ENCODE results near the gene SLC12A7. TPM values are rescaled to one million over a fixed set of nuclear protein-coding genes. Genes with fewer than 3 reads are reported as not detected.

Gene SLC12A7
- total and polyA plus RNA-seq, 2 donors (not counting 1 experiment from before 2014, with no cell fraction given), result 2.9 to 23.9 TPM

DNA sequence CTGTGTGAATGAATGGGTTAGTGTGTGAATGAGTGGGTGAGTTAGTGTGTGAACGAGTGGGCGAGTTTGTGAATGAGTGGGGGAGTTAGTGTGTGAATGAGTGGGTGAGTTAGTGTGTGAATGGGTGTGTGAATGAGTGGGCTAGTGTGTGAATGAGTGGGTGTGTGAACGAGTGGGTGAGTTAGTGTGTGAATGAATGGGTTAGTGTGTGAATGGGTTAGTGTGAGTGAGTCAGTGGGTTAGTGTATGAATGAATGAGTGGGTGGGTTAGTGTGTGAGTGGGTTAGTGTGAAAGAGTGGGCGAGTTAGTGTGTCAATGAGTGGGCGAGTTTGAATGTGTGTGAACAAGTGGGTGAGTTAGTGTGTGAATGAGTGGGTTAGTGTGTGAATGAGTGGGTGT lies 67.7 kb downstream of the SLC12A7 start:
- TF ChIP-seq, protein P1, sequence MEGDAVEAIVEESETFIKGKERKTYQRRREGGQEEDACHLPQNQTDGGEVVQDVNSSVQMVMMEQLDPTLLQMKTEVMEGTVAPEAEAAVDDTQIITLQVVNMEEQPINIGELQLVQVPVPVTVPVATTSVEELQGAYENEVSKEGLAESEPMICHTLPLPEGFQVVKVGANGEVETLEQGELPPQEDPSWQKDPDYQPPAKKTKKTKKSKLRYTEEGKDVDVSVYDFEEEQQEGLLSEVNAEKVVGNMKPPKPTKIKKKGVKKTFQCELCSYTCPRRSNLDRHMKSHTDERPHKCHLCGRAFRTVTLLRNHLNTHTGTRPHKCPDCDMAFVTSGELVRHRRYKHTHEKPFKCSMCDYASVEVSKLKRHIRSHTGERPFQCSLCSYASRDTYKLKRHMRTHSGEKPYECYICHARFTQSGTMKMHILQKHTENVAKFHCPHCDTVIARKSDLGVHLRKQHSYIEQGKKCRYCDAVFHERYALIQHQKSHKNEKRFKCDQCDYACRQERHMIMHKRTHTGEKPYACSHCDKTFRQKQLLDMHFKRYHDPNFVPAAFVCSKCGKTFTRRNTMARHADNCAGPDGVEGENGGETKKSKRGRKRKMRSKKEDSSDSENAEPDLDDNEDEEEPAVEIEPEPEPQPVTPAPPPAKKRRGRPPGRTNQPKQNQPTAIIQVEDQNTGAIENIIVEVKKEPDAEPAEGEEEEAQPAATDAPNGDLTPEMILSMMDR (conservative IDR thresholded peaks at IDR 0.05 in 1 of 2, IDR thresholded peaks at IDR 0.05 in 1 of 2; ENCODE audit: low read depth in 1 of 2, low read length in 2 of 2), result no peak
- TF ChIP-seq EZH2 (IDR thresholded peaks at IDR 0.05; ENCODE audit: low read length, missing control alignments), result no peak
- Histone ChIP-seq H3K36me3 (ENCODE audit: control insufficient read depth, insufficient read depth, low read length) (no peaks in the 10 kb centered on the region), H3K4me3 (replicated peaks in 1 of 4; ENCODE audit: control extremely low read depth in 1 of 4, insufficient read depth in 1 of 4, low read depth in 3 of 4, low read length in 4 of 4) (no peak overlapping the region), H3K79me2 (ENCODE audit: control insufficient read depth, insufficient read depth, low read length) (no peaks in the 10 kb centered on the region), H2AFZ (ENCODE audit: low read length) (no peak overlapping the region), H3K9me3 (ENCODE audit: control insufficient read depth, insufficient read depth, low read depth, low read length) (no peaks in the 10 kb centered on the region), H3K27me3 (ENCODE audit: control insufficient read depth, insufficient read depth, low read length) (no peaks in the 10 kb centered on the region), H4K20me1 (ENCODE audit: control insufficient read depth, extremely low read depth, insufficient read depth, low read length) (no peaks in the 10 kb centered on the region), H3K9ac (ENCODE audit: insufficient read depth, low read length) (no peak overlapping the region), H3K27ac (ENCODE audit: insufficient read depth, low read length) (no peak overlapping the region), H3K4me2 (ENCODE audit: extremely low read depth, insufficient read depth, low read length) (no peak overlapping the region), H3K4me1 (ENCODE audit: control insufficient read depth, extremely low read depth, insufficient read depth, low read length) (no peaks in the 10 kb centered on the region)
- no peak for DNase-seq (ENCODE audit: low read depth in 2 of 2)

DNA sequence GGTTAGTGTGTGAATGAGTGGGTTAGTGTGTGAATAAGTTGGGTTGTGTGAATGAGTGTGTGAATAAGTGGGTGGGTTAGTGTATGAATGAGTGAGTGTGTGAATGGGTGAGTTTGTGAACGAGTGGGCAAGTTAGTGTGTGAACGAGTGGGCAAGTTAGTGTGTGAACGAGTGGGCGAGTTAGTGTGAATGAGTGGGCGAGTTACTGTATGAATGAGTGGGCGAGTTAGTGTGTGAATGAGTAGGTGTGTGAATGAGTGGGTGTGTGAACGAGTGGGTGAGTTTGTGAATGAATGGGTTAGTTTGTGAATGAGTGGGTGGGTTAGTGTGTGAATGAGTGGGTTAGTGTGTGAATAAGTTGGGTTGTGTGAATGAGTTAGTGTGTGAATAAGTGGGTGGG lies 68.5 kb downstream of the SLC12A7 start:
- DNase-seq (ENCODE audit: low read depth in 2 of 2), result no peak
- Histone ChIP-seq H4K20me1 (ENCODE audit: control insufficient read depth, extremely low read depth, insufficient read depth, low read length) (no peaks in the 10 kb centered on the region), H3K4me1 (ENCODE audit: control insufficient read depth, extremely low read depth, insufficient read depth, low read length) (no peaks in the 10 kb centered on the region), H3K4me2 (ENCODE audit: extremely low read depth, insufficient read depth, low read length) (no peak overlapping the region), H2AFZ (ENCODE audit: low read length) (no peak overlapping the region), H3K36me3 (ENCODE audit: control insufficient read depth, insufficient read depth, low read length) (no peaks in the 10 kb centered on the region), H3K9me3 (ENCODE audit: control insufficient read depth, insufficient read depth, low read depth, low read length) (no peaks in the 10 kb centered on the region), H3K4me3 (replicated peaks in 1 of 4; ENCODE audit: control extremely low read depth in 1 of 4, insufficient read depth in 1 of 4, low read depth in 3 of 4, low read length in 4 of 4) (no peak overlapping the region), H3K27ac (ENCODE audit: insufficient read depth, low read length) (no peak overlapping the region), H3K9ac (ENCODE audit: insufficient read depth, low read length) (no peak overlapping the region), H3K27me3 (ENCODE audit: control insufficient read depth, insufficient read depth, low read length) (no peaks in the 10 kb centered on the region), H3K79me2 (ENCODE audit: control insufficient read depth, insufficient read depth, low read length) (no peaks in the 10 kb centered on the region)
- TF ChIP-seq, protein P1 (conservative IDR thresholded peaks at IDR 0.05 in 1 of 2, IDR thresholded peaks at IDR 0.05 in 1 of 2; ENCODE audit: low read depth in 1 of 2, low read length in 2 of 2), result no peak
- TF ChIP-seq EZH2 (IDR thresholded peaks at IDR 0.05; ENCODE audit: low read length, missing control alignments), result no peak

DNA sequence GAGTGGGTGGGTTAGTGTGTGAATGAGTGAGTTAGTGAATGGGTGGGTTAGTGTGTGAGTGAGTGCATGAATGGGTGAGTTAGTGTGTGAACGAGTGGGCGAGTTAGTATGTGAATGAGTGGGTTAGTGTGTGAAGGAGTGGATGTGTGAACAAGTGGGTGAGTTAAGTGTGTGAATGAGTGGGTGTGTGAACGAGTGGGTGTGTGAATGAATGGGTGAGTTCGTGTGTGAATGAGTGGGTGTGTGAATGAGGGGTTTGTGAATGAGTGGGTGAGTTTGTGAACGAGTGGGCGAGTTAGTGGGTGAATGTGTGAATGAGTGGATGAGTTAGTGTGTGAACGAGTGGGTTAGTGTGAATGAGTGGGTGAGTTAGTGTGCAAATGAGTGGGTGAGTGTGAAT lies 69.2 kb downstream of the SLC12A7 start:
- no peak overlapping the region for H3K4me2 ChIP-seq (ENCODE audit: extremely low read depth, insufficient read depth, low read length)
- H3K9me3 ChIP-seq (ENCODE audit: control insufficient read depth, insufficient read depth, low read depth, low read length), result no peaks in the 10 kb centered on the region
- no peaks in the 10 kb centered on the region for H3K79me2 ChIP-seq (ENCODE audit: control insufficient read depth, insufficient read depth, low read length)
- no peaks in the 10 kb centered on the region for H3K4me1 ChIP-seq (ENCODE audit: control insufficient read depth, extremely low read depth, insufficient read depth, low read length)
- H3K4me3 ChIP-seq (replicated peaks in 1 of 4; ENCODE audit: control extremely low read depth in 1 of 4, insufficient read depth in 1 of 4, low read depth in 3 of 4, low read length in 4 of 4), result no peak overlapping the region
- no peaks in the 10 kb centered on the region for H3K36me3 ChIP-seq (ENCODE audit: control insufficient read depth, insufficient read depth, low read length)
- H3K9ac ChIP-seq (ENCODE audit: insufficient read depth, low read length), result no peak overlapping the region
- DNase-seq (ENCODE audit: low read depth in 2 of 2), result no peak
- H4K20me1 ChIP-seq (ENCODE audit: control insufficient read depth, extremely low read depth, insufficient read depth, low read length), result no peaks in the 10 kb centered on the region
- H2AFZ ChIP-seq (ENCODE audit: low read length), result no peak overlapping the region
- H3K27ac ChIP-seq (ENCODE audit: insufficient read depth, low read length), result no peak overlapping the region
- no peaks in the 10 kb centered on the region for H3K27me3 ChIP-seq (ENCODE audit: control insufficient read depth, insufficient read depth, low read length)
- TF ChIP-seq EZH2 (IDR thresholded peaks at IDR 0.05; ENCODE audit: low read length, missing control alignments), result no peak
- TF ChIP-seq, protein P1 (conservative IDR thresholded peaks at IDR 0.05 in 1 of 2, IDR thresholded peaks at IDR 0.05 in 1 of 2; ENCODE audit: low read depth in 1 of 2, low read length in 2 of 2), result no peak
